ENCODE results near the gene RTN4R.

RTN4R gene

DNA sequence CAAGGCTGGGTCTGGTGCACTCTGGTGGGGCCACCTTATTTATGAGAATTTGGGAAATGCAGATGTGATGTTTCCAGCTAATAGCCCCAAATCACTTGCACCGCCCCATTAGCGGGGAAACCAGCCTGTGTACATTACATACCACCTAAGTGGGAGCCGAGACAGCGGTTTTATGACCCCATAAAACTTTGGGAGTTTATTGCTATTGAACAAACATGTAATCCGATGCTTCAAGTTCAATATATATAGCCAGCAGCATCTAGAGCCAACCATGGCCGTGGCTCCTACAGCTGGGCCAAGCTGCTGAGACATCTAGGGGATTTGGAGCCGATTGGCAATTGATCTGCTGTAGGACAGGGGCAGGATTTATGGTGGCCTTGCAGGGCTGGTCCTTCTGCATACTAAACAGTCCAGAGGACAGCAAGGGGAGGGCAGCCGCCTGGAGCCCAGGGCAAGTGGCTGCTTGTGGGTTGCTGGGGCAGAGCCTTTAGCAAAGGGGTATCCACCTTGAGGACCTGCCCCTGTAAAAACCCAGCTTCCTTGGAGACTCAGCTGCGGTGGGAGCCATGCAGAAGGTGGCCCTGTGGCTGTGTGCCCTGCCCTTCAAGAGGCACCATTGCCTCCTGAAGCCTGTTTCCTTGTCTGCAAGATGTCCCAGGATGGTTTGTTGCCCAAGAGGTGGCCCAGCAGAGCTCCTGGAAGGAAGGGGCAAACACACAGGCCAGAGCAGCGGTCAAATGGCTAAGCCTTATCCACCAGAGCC, 69.4 kb downstream of the RTN4R start:
- H3K4me1 ChIP-seq: no peaks in the 10 kb centered on the region
- H3K9me3 ChIP-seq (ENCODE audit: control insufficient read depth, low read length): no peaks in the 10 kb centered on the region
- no peak overlapping the region for H2AFZ ChIP-seq
- H3K9ac ChIP-seq: no peak overlapping the region
- TF ChIP-seq, protein P1, sequence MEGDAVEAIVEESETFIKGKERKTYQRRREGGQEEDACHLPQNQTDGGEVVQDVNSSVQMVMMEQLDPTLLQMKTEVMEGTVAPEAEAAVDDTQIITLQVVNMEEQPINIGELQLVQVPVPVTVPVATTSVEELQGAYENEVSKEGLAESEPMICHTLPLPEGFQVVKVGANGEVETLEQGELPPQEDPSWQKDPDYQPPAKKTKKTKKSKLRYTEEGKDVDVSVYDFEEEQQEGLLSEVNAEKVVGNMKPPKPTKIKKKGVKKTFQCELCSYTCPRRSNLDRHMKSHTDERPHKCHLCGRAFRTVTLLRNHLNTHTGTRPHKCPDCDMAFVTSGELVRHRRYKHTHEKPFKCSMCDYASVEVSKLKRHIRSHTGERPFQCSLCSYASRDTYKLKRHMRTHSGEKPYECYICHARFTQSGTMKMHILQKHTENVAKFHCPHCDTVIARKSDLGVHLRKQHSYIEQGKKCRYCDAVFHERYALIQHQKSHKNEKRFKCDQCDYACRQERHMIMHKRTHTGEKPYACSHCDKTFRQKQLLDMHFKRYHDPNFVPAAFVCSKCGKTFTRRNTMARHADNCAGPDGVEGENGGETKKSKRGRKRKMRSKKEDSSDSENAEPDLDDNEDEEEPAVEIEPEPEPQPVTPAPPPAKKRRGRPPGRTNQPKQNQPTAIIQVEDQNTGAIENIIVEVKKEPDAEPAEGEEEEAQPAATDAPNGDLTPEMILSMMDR (IDR thresholded peaks at IDR 0.05): no peak
- no peaks in the 10 kb centered on the region for H3K79me2 ChIP-seq
- no peak overlapping the region for H3K4me2 ChIP-seq (ENCODE audit: low read length)
- no peaks in the 10 kb centered on the region for H3K27me3 ChIP-seq (ENCODE audit: control insufficient read depth, insufficient read depth, low read length)
- H3K4me3 ChIP-seq (ENCODE audit: low read depth, low read length): no peak overlapping the region
- H3K36me3 ChIP-seq (ENCODE audit: control insufficient read depth, insufficient read depth, low read length): no peaks in the 10 kb centered on the region
- H3K27ac ChIP-seq: no peak overlapping the region

DNA sequence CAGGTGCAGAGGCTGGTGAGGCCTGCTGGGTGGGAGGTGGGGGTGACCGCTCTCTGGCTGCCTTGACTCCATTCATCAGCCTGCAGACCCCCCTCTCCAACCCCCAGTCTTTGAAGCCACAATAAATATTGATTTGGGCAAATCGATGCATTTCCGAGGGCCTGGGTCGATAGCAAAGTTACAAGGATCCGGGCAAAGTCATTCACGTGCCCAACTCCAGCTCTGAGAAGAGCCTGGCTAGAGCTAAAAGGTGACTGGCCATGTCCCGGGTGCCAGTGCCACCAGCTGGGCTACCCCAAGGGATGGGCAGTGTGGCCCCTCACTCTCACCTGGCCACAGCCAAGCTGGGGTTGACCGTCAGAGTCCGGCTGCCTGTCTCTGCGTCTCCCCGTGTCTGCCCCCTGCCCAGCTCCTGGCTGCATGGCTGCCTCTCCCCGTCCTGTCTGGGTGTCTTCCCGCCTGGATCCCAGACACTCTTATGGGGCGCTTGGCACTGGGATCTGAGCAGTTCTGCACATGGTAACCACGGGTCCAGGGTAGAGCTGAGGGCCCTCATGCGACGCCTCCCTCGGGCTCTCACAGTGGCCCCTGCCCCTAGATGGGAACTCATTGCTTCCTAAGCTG, 70.6 kb downstream of the RTN4R start:
- TF ChIP-seq, protein P1 (IDR thresholded peaks at IDR 0.05): no peak
- H3K36me3 ChIP-seq (ENCODE audit: control insufficient read depth, insufficient read depth, low read length): no peaks in the 10 kb centered on the region
- no peaks in the 10 kb centered on the region for H3K4me1 ChIP-seq
- no peak overlapping the region for H3K27ac ChIP-seq
- no peak overlapping the region for H3K4me2 ChIP-seq (ENCODE audit: low read length)
- no peaks in the 10 kb centered on the region for H3K27me3 ChIP-seq (ENCODE audit: control insufficient read depth, insufficient read depth, low read length)
- no peak overlapping the region for H3K4me3 ChIP-seq (ENCODE audit: low read depth, low read length)
- no peaks in the 10 kb centered on the region for H3K9me3 ChIP-seq (ENCODE audit: control insufficient read depth, low read length)
- no peaks in the 10 kb centered on the region for H3K79me2 ChIP-seq
- no peak overlapping the region for H3K9ac ChIP-seq
- no peak overlapping the region for H2AFZ ChIP-seq

DNA sequence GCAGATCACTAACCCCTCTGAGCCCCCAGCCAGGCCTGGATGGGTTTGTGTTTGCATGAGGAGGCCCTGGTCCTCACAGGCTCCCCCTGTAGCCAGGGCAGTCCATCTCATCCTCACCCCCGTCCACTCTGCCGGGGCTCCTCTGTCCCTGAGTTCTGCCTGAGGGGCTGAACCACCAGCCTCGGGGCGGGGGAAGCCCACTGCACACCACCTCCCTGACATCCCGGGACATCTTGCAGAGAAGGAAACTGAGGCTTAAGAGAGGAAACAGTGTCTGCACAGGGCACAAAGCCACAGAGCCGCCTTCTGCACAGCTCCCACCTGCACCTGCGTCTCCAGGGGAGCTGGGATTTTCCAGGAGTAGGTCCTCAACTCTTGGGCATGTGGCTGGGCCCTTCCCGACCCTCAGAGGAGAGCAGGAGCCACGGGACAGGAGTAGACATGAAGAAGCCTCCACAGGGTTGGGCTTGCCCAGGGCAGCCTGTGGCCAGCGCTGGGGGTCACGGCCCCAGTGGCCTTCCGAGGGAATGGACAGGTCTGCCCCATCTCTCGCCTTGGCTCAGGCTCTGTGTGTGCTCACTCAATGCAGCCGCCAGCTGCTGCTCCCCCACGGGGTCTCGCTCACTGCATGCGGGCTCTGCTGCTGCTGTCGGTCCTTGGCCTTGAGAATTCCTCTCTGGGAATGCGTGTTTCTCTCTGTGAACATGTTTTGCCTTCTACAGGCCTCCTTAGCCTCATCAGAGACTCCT, 71.8 kb downstream of the RTN4R start:
- no peaks in the 10 kb centered on the region for H3K79me2 ChIP-seq
- H3K9me3 ChIP-seq (ENCODE audit: control insufficient read depth, low read length): no peaks in the 10 kb centered on the region
- TF ChIP-seq, protein P1 (IDR thresholded peaks at IDR 0.05): no peak

DNA sequence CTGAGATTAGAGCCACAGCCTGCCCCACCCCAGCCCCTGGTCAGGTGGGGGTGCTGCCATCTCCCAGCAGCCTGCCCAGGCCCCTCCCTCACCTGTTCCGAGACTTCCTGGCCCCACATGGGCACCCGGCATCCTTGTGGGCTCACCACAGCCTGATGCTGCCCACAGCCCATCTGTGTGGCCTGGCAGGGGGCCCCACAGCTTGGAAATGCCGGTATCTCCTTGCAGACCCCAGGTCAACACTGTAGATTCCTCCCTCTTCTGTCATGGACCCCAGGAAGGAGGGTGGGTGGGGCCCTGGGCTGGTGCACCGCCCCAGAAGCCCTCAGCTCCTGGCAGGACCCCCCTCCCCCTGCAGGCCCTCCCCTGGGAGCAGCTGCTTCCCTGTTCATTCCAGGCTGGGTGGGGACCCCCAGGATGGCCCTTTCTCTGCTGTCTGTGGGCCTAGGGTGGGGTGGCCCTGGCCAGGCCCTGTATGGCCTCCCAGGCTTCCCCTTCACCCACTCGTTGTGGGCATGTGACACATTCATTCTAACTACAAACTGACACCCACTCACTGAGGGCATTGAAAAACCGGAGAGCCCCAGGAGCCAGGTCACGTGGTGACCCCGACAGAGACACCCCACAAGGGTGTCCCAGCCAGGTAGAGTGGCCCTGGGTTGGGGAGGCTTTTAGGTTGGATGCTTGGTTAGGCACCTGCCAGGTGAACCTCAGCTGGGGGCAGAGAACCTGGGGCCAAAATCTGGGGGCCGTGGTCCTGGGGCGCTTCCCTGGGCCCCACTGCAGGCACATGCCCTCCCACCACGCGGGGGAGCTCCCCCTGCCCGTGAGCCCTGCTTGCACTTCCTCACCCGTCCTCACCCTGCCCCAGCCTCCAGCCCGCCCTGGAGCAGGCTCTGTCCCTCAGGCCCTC, 73.2 kb downstream of the RTN4R start:
- no peak overlapping the region for H3K27ac ChIP-seq
- H3K4me2 ChIP-seq (ENCODE audit: low read length): no peak overlapping the region
- TF ChIP-seq, protein P1 (IDR thresholded peaks at IDR 0.05): no peak
- H3K9ac ChIP-seq: no peak overlapping the region
- no peaks in the 10 kb centered on the region for H3K4me1 ChIP-seq
- H2AFZ ChIP-seq: no peak overlapping the region
- no peaks in the 10 kb centered on the region for H3K27me3 ChIP-seq (ENCODE audit: control insufficient read depth, insufficient read depth, low read length)
- H3K79me2 ChIP-seq: no peaks in the 10 kb centered on the region
- H3K4me3 ChIP-seq (ENCODE audit: low read depth, low read length): no peak overlapping the region
- H3K9me3 ChIP-seq (ENCODE audit: control insufficient read depth, low read length): no peaks in the 10 kb centered on the region
- H3K36me3 ChIP-seq (ENCODE audit: control insufficient read depth, insufficient read depth, low read length): no peaks in the 10 kb centered on the region

More for the DNA sequence above, 71.8 kb downstream of the RTN4R start:
- H3K9ac ChIP-seq: no peak overlapping the region
- no peak overlapping the region for H3K27ac ChIP-seq
- no peaks in the 10 kb centered on the region for H3K27me3 ChIP-seq (ENCODE audit: control insufficient read depth, insufficient read depth, low read length)
- no peaks in the 10 kb centered on the region for H3K36me3 ChIP-seq (ENCODE audit: control insufficient read depth, insufficient read depth, low read length)
- H3K4me3 ChIP-seq (ENCODE audit: low read depth, low read length): no peak overlapping the region
- H3K4me1 ChIP-seq: no peaks in the 10 kb centered on the region
- no peak overlapping the region for H3K4me2 ChIP-seq (ENCODE audit: low read length)
- H2AFZ ChIP-seq: no peak overlapping the region

Data from parathyroid adenoma (tissue), 2 donors.